ENCODE results near the gene NEK5.

GRCh38 chr13:52009946-52010345 is 118.9 kb downstream of the NEK5 start:
- TF ChIP-seq, protein P1, sequence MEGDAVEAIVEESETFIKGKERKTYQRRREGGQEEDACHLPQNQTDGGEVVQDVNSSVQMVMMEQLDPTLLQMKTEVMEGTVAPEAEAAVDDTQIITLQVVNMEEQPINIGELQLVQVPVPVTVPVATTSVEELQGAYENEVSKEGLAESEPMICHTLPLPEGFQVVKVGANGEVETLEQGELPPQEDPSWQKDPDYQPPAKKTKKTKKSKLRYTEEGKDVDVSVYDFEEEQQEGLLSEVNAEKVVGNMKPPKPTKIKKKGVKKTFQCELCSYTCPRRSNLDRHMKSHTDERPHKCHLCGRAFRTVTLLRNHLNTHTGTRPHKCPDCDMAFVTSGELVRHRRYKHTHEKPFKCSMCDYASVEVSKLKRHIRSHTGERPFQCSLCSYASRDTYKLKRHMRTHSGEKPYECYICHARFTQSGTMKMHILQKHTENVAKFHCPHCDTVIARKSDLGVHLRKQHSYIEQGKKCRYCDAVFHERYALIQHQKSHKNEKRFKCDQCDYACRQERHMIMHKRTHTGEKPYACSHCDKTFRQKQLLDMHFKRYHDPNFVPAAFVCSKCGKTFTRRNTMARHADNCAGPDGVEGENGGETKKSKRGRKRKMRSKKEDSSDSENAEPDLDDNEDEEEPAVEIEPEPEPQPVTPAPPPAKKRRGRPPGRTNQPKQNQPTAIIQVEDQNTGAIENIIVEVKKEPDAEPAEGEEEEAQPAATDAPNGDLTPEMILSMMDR (conservative IDR thresholded peaks at IDR 0.05; ENCODE audit: low read depth in 2 of 2): no peak
- no peak for TF ChIP-seq EZH2 (IDR thresholded peaks at IDR 0.05; ENCODE audit: low read depth, unreplicated experiment)
- TF ChIP-seq POLR2AphosphoS5 (IDR thresholded peaks at IDR 0.05; ENCODE audit: low read depth): no peak
- TF ChIP-seq REST (IDR thresholded peaks at IDR 0.05; ENCODE audit: unreplicated experiment): no peak
- TF ChIP-seq EZH2phosphoT487 (IDR thresholded peaks at IDR 0.05; ENCODE audit: unreplicated experiment): no peak

Measured in GM23338 (cell line).